ENCODE measurements around the gene TLNRD1. TPM values are rescaled to one million over a fixed set of nuclear protein-coding genes. Genes with fewer than 3 reads are reported as not detected.

Gene TLNRD1
- total RNA-seq, 1 experiment from 2014 or later, result 22.5 TPM

DNA sequence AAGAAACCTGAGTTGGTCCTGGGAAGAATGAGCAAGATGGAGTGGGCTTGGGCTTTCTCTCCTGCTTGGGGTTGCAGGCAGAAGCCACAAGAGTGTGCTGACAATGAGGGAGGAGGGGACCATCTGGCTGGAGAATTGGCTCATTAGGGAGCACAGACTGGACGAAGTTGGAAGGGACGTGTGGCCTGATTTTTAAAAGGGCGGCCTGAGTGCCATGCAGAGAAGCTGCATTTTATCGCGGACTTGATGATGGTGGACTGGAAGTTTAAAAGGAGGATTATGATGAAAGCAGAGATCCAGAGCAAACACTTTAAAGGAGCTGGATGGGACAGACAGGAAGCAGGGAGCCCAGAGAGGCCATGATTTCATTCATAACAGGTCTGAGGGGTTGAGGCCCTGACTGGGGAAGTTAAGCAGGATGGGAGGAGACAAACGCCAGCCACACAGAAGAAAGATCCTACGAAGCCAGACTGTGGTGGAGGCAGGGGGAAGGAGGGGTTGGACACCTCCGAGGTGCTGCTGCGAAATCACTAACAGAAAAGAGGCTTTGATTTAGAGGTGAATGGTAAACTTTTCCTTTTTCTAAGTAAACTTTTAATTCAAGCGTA is 23.6 kb downstream of the TLNRD1 start (continued):
- TF ChIP-seq, protein P1, sequence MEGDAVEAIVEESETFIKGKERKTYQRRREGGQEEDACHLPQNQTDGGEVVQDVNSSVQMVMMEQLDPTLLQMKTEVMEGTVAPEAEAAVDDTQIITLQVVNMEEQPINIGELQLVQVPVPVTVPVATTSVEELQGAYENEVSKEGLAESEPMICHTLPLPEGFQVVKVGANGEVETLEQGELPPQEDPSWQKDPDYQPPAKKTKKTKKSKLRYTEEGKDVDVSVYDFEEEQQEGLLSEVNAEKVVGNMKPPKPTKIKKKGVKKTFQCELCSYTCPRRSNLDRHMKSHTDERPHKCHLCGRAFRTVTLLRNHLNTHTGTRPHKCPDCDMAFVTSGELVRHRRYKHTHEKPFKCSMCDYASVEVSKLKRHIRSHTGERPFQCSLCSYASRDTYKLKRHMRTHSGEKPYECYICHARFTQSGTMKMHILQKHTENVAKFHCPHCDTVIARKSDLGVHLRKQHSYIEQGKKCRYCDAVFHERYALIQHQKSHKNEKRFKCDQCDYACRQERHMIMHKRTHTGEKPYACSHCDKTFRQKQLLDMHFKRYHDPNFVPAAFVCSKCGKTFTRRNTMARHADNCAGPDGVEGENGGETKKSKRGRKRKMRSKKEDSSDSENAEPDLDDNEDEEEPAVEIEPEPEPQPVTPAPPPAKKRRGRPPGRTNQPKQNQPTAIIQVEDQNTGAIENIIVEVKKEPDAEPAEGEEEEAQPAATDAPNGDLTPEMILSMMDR (IDR thresholded peaks at IDR 0.05 in 2 of 3, conservative IDR thresholded peaks at IDR 0.05 in 1 of 3; ENCODE audit: borderline replicate concordance in 1 of 3, insufficient read depth in 1 of 3, low read depth in 2 of 3, low read length in 2 of 3), result no peak

DNA sequence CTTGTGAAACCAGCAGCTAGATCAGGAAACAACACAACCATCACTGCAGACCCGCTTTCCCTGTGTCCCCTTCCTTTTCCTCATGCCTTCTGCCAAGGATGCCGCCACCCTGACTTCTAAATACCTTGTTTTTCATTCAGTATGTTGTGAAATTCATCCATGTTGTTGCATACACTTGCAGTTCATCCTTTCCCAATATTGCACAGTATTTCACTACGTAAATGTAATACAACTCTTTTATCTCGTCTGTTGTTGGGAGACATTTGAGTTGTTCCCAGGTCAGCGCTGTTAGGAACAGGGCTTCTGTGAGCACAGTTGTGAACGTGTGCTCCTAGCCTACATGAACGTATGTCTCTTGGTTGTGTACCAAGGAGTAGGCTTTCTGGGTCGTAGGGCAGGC is 24.2 kb downstream of the TLNRD1 start:
- BruUV-seq (replicated peaks), result no TSS peak
- Histone ChIP-seq H3K27ac (ENCODE audit: low read depth, low read length) (no peak overlapping the region), H4K20me1 (ENCODE audit: insufficient read depth) (no peaks in the 10 kb centered on the region), H2AFZ (ENCODE audit: low read depth, low read length, poor library complexity, severe bottlenecking) (no peak overlapping the region), H3K4me1 (ENCODE audit: control insufficient read depth in 1 of 2, insufficient read depth in 2 of 2, low read length in 2 of 2) (peaks cover 0 to 10% of the 10 kb centered on the region in 2 experiments; a peak in 1 of 4 replicates), H3K4me2 (ENCODE audit: low read length) (no peak overlapping the region), H3K36me3 (ENCODE audit: control insufficient read depth in 1 of 2, insufficient read depth in 2 of 2, low read length in 2 of 2) (no peaks in the 10 kb centered on the region), H3K79me2 (ENCODE audit: insufficient read depth, low read length) (no peaks in the 10 kb centered on the region), H3K9ac (ENCODE audit: low read length) (no peak overlapping the region), H3K27me3 (ENCODE audit: insufficient read depth, low read length) (no peaks in the 10 kb centered on the region), H3K9me3 (ENCODE audit: control insufficient read depth in 1 of 2, insufficient read depth in 1 of 2, low read depth in 1 of 2, low read length in 2 of 2) (peaks cover 0 to 7% of the 10 kb centered on the region in 2 experiments; a peak in 1 of 4 replicates), H3K9me2 (ENCODE audit: insufficient read depth) (0 out of 2 replicates have a peak, but pooled peaks cover 2% of the 10 kb centered on the region), H3K4me3 (replicated peaks in 1 of 2; ENCODE audit: low read depth in 1 of 2, low read length in 2 of 2) (no peak overlapping the region)
- POLR2A ChIA-PET, result no interaction called here
- no peak for DNase-seq (ENCODE audit: low read depth, low spot score)
- intact Hi-C loops (cut with micrococcal nuclease), result no loop called here
- RAD21 ChIA-PET (ENCODE audit: low non-redundant PET in 1 of 2, low total read pairs in 2 of 2, uncharacterized antibody in 2 of 2, unreplicated experiment in 2 of 2), result no interaction called here
- no peak for TF ChIP-seq ZNF274 (IDR thresholded peaks at IDR 0.05; ENCODE audit: low read depth, low read length)
- TF ChIP-seq JUND (IDR thresholded peaks at IDR 0.05), result no peak
- no peak for TF ChIP-seq POLR2A (IDR thresholded peaks at IDR 0.05; ENCODE audit: borderline replicate concordance, extremely low read depth, insufficient read depth, insufficient read length)
- TF ChIP-seq, protein P2, sequence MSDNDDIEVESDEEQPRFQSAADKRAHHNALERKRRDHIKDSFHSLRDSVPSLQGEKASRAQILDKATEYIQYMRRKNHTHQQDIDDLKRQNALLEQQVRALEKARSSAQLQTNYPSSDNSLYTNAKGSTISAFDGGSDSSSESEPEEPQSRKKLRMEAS (IDR thresholded peaks at IDR 0.05), result no peak
- TF ChIP-seq EGR1 (IDR thresholded peaks at IDR 0.05; ENCODE audit: low read depth), result no peak
- TF ChIP-seq POLR2AphosphoS5 (IDR thresholded peaks at IDR 0.05; ENCODE audit: low read depth, low read length), result no peak
- TF ChIP-seq, protein P3, sequence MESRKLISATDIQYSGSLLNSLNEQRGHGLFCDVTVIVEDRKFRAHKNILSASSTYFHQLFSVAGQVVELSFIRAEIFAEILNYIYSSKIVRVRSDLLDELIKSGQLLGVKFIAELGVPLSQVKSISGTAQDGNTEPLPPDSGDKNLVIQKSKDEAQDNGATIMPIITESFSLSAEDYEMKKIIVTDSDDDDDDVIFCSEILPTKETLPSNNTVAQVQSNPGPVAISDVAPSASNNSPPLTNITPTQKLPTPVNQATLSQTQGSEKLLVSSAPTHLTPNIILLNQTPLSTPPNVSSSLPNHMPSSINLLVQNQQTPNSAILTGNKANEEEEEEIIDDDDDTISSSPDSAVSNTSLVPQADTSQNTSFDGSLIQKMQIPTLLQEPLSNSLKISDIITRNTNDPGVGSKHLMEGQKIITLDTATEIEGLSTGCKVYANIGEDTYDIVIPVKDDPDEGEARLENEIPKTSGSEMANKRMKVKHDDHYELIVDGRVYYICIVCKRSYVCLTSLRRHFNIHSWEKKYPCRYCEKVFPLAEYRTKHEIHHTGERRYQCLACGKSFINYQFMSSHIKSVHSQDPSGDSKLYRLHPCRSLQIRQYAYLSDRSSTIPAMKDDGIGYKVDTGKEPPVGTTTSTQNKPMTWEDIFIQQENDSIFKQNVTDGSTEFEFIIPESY (IDR thresholded peaks at IDR 0.05; ENCODE audit: extremely low read depth, insufficient replicate concordance, low read length), result no peak
- no peak for TF ChIP-seq SP1 (IDR thresholded peaks at IDR 0.05; ENCODE audit: low read depth)
- no peak for TF ChIP-seq RAD21 (IDR thresholded peaks at IDR 0.05; ENCODE audit: low read depth)
- no peak for TF ChIP-seq SIN3A (IDR thresholded peaks at IDR 0.05; ENCODE audit: low read depth)
- TF ChIP-seq, protein P4, sequence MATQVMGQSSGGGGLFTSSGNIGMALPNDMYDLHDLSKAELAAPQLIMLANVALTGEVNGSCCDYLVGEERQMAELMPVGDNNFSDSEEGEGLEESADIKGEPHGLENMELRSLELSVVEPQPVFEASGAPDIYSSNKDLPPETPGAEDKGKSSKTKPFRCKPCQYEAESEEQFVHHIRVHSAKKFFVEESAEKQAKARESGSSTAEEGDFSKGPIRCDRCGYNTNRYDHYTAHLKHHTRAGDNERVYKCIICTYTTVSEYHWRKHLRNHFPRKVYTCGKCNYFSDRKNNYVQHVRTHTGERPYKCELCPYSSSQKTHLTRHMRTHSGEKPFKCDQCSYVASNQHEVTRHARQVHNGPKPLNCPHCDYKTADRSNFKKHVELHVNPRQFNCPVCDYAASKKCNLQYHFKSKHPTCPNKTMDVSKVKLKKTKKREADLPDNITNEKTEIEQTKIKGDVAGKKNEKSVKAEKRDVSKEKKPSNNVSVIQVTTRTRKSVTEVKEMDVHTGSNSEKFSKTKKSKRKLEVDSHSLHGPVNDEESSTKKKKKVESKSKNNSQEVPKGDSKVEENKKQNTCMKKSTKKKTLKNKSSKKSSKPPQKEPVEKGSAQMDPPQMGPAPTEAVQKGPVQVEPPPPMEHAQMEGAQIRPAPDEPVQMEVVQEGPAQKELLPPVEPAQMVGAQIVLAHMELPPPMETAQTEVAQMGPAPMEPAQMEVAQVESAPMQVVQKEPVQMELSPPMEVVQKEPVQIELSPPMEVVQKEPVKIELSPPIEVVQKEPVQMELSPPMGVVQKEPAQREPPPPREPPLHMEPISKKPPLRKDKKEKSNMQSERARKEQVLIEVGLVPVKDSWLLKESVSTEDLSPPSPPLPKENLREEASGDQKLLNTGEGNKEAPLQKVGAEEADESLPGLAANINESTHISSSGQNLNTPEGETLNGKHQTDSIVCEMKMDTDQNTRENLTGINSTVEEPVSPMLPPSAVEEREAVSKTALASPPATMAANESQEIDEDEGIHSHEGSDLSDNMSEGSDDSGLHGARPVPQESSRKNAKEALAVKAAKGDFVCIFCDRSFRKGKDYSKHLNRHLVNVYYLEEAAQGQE (IDR thresholded peaks at IDR 0.05; ENCODE audit: low read depth), result no peak
- no peak for TF ChIP-seq SRF (IDR thresholded peaks at IDR 0.05; ENCODE audit: low read depth)
- no peak for TF ChIP-seq TCF7L2 (IDR thresholded peaks at IDR 0.05; ENCODE audit: borderline replicate concordance, extremely low read depth, insufficient read depth, insufficient read length)
- TF ChIP-seq ZFX (IDR thresholded peaks at IDR 0.05), result no peak
- no peak for TF ChIP-seq FOSL1 (IDR thresholded peaks at IDR 0.05; ENCODE audit: low read depth)
- no peak for TF ChIP-seq ELF1 (IDR thresholded peaks at IDR 0.05; ENCODE audit: borderline replicate concordance, low read depth)
- no peak for TF ChIP-seq YY1 (IDR thresholded peaks at IDR 0.05; ENCODE audit: extremely low read depth, insufficient replicate concordance, low read depth, low read length)
- CTCF ChIA-PET, result no interaction called here
- no peak for ATAC-seq

All from HCT116 (cell line).